HG03469 (cell line): ENCODE results near the gene U2AF1.
"Not testable (repeated sequence)": the region's sequence is repeated elsewhere in the genome, so short reads cannot be mapped to it uniquely, and the experiment has no call there.

Source experiments
- ATAC-seq: cut with Tn5 transposase; IDR thresholded peaks from one replicate; pipeline ENCODE4 v1.9.1; 2021; ENCODE audit warnings: mild to moderate bottlenecking, moderate library complexity, moderate number of reproducible peaks; ENCODE audit not compliant: unreplicated experiment

U2AF1 gene, protein sequence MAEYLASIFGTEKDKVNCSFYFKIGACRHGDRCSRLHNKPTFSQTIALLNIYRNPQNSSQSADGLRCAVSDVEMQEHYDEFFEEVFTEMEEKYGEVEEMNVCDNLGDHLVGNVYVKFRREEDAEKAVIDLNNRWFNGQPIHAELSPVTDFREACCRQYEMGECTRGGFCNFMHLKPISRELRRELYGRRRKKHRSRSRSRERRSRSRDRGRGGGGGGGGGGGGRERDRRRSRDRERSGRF

DNA sequence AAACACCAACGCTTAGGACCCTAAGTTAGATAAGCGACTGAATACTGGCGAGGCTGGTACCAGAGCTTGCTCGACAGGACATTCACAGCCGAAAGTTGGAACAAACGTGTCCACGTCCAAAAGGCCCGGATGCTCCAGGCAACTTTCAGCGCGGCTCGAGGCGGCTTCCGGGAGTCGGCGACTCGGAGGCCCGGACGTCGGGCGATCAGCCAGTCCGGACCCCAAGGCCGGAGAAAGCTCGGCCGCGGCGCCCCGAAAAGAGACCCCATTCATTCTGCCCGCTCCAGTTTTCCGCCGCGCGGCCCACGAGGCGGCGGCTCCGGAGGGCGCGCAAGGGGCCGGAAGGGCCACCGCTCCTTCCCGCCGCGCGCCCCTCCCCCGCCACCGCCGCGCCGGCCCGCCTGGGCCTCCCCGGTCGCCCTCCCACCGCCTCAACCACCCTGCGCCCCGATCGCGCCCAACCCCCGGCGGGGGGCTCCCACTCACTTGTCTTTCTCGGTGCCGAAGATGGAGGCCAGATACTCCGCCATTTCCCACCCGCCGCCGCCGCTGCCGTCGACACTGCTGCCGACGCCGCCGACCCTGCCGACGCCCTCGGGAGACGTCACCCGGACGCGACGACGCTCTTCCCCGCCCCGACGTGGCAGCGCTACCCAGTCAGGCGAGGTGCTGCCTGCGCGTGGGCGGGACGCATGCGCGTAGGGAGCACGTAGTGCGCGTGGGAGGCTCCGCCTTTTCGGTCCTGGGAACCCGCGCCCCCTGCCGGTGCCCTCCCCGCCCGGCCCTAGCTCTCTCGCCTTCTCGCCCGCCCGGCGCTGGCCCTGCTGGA lies at the start of gene U2AF1:
Gene U2AF1 (minus strand): TSS at position 606 of the 829 bp plus-strand sequence. CDS start 76 bp downstream, at position 530.
- peak; percentile 39 for ATAC-seq

GRCh38 chr21:43153601-43154000 lies 46.2 kb upstream of the U2AF1 start:
- ATAC-seq = not testable (repeated sequence)

DNA sequence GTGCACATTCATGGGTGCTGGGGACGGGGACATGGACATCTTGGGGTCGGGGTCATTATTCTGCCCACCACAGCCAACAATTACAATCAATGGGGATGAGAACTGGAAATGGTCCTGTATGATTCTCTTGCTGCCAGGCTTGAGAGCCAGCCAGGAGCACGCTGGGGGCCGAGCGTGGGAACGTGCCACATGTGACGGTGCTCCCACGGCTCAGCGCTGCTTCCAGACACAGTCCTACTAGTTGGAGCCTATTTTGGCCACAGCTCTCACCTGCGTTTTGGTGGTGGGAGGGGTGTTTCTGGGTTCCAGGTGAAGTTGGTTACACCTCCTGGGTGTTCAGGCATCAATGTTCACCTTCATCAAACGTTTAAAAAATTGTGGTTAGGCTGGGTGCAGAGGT lies 42.0 kb upstream of the U2AF1 start:
- not testable (repeated sequence) for ATAC-seq

GRCh38 chr21:43147999-43148398 lies 40.6 kb upstream of the U2AF1 start:
- ATAC-seq = not testable (repeated sequence)

DNA sequence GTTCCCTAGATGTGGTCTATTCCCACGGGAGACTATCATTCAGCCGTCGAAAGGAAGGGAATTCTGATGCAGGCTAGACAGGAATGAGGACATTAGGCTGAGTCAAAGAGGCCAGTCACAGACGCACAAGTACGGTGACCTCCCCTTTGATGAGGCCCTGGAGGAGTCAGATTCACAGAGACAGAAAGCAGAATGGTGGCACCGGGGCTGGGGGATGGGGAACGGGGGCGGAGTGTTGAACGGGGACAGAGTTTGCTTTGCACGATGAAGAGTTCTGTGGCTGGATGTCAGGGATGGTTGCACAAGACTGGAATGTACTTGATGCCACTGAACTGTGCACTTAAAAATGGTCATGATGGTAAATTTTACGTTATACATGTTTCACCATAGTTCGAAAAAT lies 39.3 kb upstream of the U2AF1 start:
- ATAC-seq = not testable (repeated sequence)

GRCh38 chr21:43141407-43141806 lies 34.0 kb upstream of the U2AF1 start:
- not testable (repeated sequence) for ATAC-seq

- ATAC-seq = not testable (repeated sequence)
Observed at GRCh38 chr21:43138944-43139343, 31.6 kb upstream of the U2AF1 start.

DNA sequence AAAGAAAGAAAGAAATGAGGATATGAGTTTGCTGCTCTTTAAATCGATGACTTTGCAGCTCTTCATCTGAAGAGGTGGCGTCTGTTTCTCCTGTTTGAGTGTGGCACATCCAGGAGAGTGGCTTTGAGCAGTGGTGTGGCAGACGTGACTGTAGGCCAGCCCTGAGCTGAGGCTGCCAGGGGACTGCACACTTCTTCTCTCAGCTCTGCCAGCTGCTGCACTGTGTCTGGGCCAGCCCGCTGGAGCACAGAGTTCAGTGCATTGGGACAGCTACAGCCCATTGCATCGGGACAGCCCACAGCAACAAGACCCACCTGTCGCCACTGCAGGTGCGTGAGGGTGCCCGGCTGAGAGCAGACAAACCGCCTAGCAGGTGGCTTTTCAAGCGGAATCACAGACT lies 27.1 kb upstream of the U2AF1 start:
- ATAC-seq = not testable (repeated sequence)

DNA sequence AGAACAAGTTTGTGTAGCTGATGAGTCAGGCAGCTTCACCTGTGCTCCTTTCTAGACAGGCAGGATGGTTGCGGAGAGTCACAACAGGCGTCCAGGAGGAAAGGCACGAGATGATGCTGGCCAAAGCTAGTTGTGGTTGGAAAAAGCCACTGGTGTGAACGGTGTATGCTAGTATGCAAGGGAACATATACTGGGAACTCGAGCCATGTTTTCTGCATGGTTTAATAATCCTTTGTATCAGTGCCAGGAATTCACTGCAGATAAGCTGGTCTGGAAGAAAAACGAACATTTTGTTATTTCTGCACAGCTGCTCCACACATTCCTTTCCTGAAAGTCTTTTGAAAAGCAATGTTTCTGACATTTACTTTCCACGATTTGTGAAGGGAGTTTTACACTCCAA lies 22.7 kb upstream of the U2AF1 start:
- ATAC-seq = not testable (repeated sequence)

GRCh38 chr21:43115956-43116355 lies 8.6 kb upstream of the U2AF1 start:
- not testable (repeated sequence) for ATAC-seq

- not testable (repeated sequence) for ATAC-seq
Observed at GRCh38 chr21:43114483-43114882, 7.1 kb upstream of the U2AF1 start.

GRCh38 chr21:43109006-43109405 lies 1.6 kb upstream of the U2AF1 start:
- not testable (repeated sequence) for ATAC-seq

GRCh38 chr21:43108177-43108576 lies 807 bp upstream of the U2AF1 start:
- ATAC-seq = not testable (repeated sequence)

GRCh38 chr21:43107794-43108137 lies 396 bp upstream of the U2AF1 start:
- ATAC-seq = peak; percentile 14

GRCh38 chr21:43104642-43105041 lies 2.7 kb downstream of the U2AF1 start:
- ATAC-seq = not testable (repeated sequence)

DNA sequence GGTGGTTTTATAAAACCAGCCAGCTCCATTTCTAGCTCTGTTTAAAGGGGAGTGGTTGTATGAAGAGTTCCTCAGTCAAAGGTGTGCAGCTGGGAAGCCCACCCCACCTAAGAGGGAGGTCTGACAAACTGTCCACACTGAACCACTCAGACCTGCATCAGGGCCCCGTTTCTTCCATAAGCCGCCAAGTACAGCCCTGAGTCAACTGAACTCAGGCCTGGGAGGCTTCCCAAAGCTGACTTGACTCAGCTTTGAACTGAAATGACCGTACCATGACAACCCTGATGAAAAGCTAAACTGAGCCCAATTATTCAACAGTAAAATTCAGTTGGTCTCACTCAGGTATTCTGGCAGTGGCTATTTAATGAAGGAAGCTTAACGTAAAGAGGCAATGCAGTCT lies 5.1 kb downstream of the U2AF1 start:
- not testable (repeated sequence) for ATAC-seq

DNA sequence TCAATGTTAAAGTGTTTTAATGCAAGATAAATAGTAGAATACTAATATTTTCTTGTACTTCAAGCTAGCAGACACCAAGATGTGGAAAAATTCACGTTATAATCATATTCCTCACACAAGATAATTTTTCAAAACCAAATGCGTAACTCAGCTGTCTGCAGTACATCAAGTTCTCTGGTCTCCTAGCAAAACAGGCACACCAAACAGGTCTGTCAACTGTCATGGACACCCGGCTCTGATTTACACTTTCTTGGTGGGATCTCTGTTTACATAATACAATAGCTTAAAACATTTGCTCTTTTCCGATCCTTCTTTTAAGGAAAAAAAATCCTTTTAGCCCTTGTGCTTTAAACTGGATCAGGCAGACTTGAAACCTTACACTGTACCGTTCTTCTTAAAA lies 5.7 kb downstream of the U2AF1 start:
- ATAC-seq = not testable (repeated sequence)

DNA sequence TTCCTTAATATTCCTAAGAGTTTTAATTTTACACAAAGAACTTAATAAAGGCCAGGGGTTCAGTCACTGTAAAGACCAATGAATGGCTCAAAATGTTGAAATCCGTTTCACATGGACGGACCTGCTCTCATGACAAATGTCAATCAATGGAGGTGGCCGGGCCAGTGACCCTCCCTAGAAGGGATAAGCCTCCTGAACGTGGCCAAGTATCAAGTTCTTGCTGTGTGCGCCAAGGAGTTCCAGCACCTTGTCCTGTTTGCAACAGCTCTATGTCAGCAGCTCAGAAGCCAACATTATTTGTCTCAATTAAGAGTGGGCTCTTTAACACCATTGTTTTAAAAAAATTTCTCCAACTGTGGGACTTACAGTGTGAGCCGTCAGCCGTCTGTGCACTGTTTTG lies 6.4 kb downstream of the U2AF1 start:
- ATAC-seq = not testable (repeated sequence)

GRCh38 chr21:43091979-43092614 lies 15.3 kb downstream of the U2AF1 start:
- not testable (repeated sequence) for ATAC-seq

DNA sequence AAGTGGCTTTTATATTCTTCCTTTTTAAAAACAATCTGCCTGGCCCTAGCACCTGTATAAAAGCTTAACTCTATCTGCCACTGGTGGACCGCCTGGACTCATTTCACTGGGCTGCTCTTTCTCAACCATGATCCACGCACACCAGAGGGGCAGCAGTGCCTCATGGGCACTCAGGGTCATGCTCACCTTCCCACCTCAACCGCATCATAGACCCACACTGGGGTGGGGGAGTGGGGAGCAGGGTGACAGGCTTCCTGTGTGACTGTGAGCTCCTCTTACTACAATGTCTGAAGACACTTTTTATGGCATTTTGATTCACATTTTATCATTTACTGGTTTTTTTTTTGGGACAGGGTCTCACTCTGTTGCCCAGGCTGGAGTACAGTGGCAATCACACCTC lies 16.4 kb downstream of the U2AF1 start:
- ATAC-seq = not testable (repeated sequence)

- ATAC-seq = not testable (repeated sequence)
Observed at GRCh38 chr21:43089463-43089862, 17.9 kb downstream of the U2AF1 start.
